Measurements from ENCODE around the gene ALS2.

The ALS2 gene

GRCh38 chr2:201746551-201746950 lies 34.2 kb downstream of the ALS2 start:
- in situ Hi-C loops (cut with HindIII; ENCODE audit: low sequenced_read_pairs): no loop called here
- H3K4me3 ChIP-seq (ENCODE audit: low read depth, low read length): no peak overlapping the region
- DNase-seq (ENCODE audit: low read depth): no peak
- no peak for TF ChIP-seq CTCF (IDR thresholded peaks at IDR 0.05; ENCODE audit: low read depth, low read length, missing control alignments)

- H3K4me3 ChIP-seq (ENCODE audit: low read depth, low read length): no peak overlapping the region
- no peak for TF ChIP-seq CTCF (IDR thresholded peaks at IDR 0.05; ENCODE audit: low read depth, low read length, missing control alignments)
- DNase-seq (ENCODE audit: low read depth): no peak
- in situ Hi-C loops (cut with HindIII; ENCODE audit: low sequenced_read_pairs): no loop called here
Measured at GRCh38 chr2:201735486-201735885, 45.2 kb downstream of the ALS2 start.

GRCh38 chr2:201734111-201734510 lies 46.6 kb downstream of the ALS2 start:
- no peak for DNase-seq (ENCODE audit: low read depth)
- in situ Hi-C loops (cut with HindIII; ENCODE audit: low sequenced_read_pairs): no loop called here
- TF ChIP-seq CTCF (IDR thresholded peaks at IDR 0.05; ENCODE audit: low read depth, low read length, missing control alignments): no peak
- H3K4me3 ChIP-seq (ENCODE audit: low read depth, low read length): no peak overlapping the region

- in situ Hi-C loops (cut with HindIII; ENCODE audit: low sequenced_read_pairs): no loop called here
- no peak for TF ChIP-seq CTCF (IDR thresholded peaks at IDR 0.05; ENCODE audit: low read depth, low read length, missing control alignments)
- H3K4me3 ChIP-seq (ENCODE audit: low read depth, low read length): no peak overlapping the region
- no peak for DNase-seq (ENCODE audit: low read depth)
Measured at GRCh38 chr2:201733544-201733943, 47.2 kb downstream of the ALS2 start.

GRCh38 chr2:201730651-201731285 lies 50.0 kb downstream of the ALS2 start:
- DNase-seq (ENCODE audit: low read depth): no peak
- no peak overlapping the region for H3K4me3 ChIP-seq (ENCODE audit: low read depth, low read length)
- in situ Hi-C loops (cut with HindIII; ENCODE audit: low sequenced_read_pairs): no loop called here
- no peak for TF ChIP-seq CTCF (IDR thresholded peaks at IDR 0.05; ENCODE audit: low read depth, low read length, missing control alignments)

- TF ChIP-seq CTCF (IDR thresholded peaks at IDR 0.05; ENCODE audit: low read depth, low read length, missing control alignments): no peak
- in situ Hi-C loops (cut with HindIII; ENCODE audit: low sequenced_read_pairs): no loop called here
- no peak overlapping the region for H3K4me3 ChIP-seq (ENCODE audit: low read depth, low read length)
- DNase-seq (ENCODE audit: low read depth): no peak
Measured at GRCh38 chr2:201715459-201715858, 65.3 kb downstream of the ALS2 start.

Measured in astrocyte of the cerebellum (primary cell).